ENCODE measurements around the gene LMX1A.

DNA sequence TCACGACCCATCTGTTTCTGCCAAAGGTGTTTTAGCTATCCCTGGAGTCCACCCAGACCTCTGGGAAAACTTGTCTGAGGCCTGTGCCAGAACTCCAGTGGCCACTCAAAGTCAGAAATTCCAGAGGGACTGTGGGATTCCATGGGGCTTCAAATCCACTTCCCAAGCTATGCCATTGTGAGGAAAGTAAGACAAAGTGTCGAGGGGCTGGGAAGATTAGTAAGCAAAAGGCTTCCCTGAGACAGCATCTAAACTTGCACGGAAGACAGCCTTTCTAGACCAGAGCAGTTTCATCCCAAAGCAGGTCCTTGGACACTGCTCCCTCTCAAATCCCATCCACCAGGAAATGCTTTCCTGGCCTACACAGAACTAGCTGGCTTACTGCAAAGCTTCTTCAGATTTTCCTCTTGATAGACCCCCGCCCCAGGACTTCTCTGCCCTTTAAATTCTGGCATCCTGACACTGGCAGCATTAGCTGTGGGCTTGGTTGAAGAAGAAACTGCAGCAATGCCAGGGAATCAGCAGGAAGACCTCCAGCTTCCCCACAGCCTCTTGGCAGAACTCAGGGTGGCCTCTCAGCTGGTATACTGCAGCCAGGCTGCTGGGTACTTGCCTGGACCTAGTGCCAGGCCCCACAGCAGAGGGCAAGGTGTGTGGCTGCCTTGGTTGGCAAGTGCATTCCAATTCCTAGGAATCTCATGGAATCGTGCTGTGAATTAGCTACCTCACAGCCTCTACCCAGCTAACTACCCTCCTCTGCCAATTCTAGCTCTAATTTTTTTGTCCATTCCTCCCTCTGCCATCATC is 27.3 kb upstream of the LMX1A start:
- TF ChIP-seq ZNF70 (CRISPR knock-in tag; IDR thresholded peaks at IDR 0.05) (no peak), ZFP3 (CRISPR knock-in tag; IDR thresholded peaks at IDR 0.05) (no peak), SNAI2 (CRISPR knock-in tag; IDR thresholded peaks at IDR 0.05) (no peak), OSR1 (CRISPR knock-in tag; IDR thresholded peaks at IDR 0.05) (no peak), TSHZ2 (CRISPR knock-in tag; IDR thresholded peaks at IDR 0.05) (no peak), ESRRG (CRISPR knock-in tag; IDR thresholded peaks at IDR 0.05) (no peak), ZFP30 (CRISPR knock-in tag; IDR thresholded peaks at IDR 0.05) (no peak), RARB (CRISPR knock-in tag; IDR thresholded peaks at IDR 0.05) (no peak), PPARA (CRISPR knock-in tag; IDR thresholded peaks at IDR 0.05; ENCODE audit: borderline replicate concordance) (no peak)
- TF ChIP-seq, protein P1, sequence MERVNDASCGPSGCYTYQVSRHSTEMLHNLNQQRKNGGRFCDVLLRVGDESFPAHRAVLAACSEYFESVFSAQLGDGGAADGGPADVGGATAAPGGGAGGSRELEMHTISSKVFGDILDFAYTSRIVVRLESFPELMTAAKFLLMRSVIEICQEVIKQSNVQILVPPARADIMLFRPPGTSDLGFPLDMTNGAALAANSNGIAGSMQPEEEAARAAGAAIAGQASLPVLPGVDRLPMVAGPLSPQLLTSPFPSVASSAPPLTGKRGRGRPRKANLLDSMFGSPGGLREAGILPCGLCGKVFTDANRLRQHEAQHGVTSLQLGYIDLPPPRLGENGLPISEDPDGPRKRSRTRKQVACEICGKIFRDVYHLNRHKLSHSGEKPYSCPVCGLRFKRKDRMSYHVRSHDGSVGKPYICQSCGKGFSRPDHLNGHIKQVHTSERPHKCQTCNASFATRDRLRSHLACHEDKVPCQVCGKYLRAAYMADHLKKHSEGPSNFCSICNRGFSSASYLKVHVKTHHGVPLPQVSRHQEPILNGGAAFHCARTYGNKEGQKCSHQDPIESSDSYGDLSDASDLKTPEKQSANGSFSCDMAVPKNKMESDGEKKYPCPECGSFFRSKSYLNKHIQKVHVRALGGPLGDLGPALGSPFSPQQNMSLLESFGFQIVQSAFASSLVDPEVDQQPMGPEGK (CRISPR knock-in tag; IDR thresholded peaks at IDR 0.05; ENCODE audit: borderline replicate concordance), result no peak
